HG02763 (cell line): ENCODE measurements around the gene DESI2.
"Not testable (repeated sequence)": the region's sequence is repeated elsewhere in the genome, so short reads cannot be mapped to it uniquely, and the experiment has no call there.

ENCODE experiments used
- ATAC-seq: cut with Tn5 transposase; IDR thresholded peaks from one replicate; pipeline ENCODE4 v1.9.1; 2021; ENCODE audit warnings: mild to moderate bottlenecking, moderate library complexity; ENCODE audit not compliant: unreplicated experiment

DESI2 gene

DNA sequence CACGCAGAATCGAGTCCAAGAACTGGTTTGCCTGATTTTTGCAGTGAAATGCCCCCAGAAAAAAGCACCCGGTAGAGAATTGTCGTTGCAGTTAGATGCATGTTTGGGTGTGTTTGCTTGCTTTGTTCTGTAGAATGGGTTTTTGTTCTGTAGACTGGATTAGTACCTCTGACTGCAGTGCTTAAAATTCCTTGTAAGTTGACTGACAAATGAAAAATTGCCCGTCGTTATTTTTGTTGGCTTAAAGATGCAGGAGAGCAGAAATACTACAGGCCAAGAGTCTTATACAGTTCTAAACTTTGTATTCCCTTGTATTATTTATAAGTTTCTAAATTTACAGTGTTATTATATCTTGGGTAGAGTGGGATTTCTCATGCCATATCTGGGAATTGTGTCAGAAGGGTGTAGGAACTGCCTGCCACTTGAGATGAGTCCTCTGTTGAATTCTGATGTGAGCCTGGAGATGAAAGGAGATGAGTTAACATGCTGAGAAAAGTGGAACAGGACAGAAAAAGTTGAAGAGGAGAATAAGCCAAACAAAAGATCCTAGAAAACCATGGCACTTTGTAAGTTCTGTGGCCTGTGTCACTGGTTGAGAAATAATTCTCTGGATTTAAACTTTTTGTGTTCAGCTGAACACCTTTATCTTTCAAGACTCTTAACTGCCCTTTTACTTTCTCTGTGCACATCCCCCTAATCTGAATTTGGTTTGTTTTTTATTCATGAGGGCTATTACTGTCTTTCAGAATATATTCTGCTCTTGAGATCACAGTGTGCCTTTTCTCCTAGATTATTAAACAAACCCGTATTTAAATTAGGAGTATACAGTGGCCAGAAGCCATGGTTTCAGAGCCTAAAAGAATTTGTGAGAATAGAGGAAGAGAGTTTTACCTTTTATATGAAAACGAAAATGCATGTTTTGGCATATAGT, 1.4 kb downstream of the DESI2 start:
- no peak for ATAC-seq

- no peak for ATAC-seq
These were observed 2.3 kb downstream of the DESI2 start for GRCh38 chr1:244655186-244655585.

DNA sequence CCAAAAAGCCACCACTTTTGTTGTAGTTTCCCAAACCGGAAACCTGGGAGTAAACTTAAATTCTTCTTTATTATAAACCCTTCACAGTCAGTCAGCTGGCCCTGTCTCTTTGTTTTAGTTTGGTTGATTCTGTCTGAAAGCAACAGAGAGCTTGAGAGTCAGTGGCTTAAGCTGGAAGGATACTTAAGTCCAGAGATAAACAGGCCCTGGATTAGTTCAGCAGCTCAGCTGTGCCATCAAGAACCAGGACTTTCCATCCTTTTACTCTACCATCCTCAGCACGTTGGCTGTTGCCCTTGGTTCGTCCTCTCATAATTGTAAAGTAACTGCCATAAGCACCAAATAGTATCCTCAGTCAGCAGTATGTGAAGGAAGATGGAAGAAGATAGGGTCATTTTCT, 4.5 kb downstream of the DESI2 start:
- no peak for ATAC-seq

GRCh38 chr1:244659694-244660093, 6.8 kb downstream of the DESI2 start:
- no peak for ATAC-seq

GRCh38 chr1:244660595-244660994, 7.7 kb downstream of the DESI2 start:
- no peak for ATAC-seq

GRCh38 chr1:244661569-244662312, 8.8 kb downstream of the DESI2 start:
- ATAC-seq, result not testable (repeated sequence)

- ATAC-seq, result no peak
These were observed 9.7 kb downstream of the DESI2 start for GRCh38 chr1:244662599-244662998.

GRCh38 chr1:244664353-244664752, 11.4 kb downstream of the DESI2 start:
- no peak for ATAC-seq

GRCh38 chr1:244665771-244666217, 12.9 kb downstream of the DESI2 start:
- ATAC-seq, result peak; percentile 89

- not testable (repeated sequence) for ATAC-seq
These were observed 13.9 kb downstream of the DESI2 start for GRCh38 chr1:244666672-244667418.

GRCh38 chr1:244667797-244668196, 14.9 kb downstream of the DESI2 start:
- no peak for ATAC-seq

DNA sequence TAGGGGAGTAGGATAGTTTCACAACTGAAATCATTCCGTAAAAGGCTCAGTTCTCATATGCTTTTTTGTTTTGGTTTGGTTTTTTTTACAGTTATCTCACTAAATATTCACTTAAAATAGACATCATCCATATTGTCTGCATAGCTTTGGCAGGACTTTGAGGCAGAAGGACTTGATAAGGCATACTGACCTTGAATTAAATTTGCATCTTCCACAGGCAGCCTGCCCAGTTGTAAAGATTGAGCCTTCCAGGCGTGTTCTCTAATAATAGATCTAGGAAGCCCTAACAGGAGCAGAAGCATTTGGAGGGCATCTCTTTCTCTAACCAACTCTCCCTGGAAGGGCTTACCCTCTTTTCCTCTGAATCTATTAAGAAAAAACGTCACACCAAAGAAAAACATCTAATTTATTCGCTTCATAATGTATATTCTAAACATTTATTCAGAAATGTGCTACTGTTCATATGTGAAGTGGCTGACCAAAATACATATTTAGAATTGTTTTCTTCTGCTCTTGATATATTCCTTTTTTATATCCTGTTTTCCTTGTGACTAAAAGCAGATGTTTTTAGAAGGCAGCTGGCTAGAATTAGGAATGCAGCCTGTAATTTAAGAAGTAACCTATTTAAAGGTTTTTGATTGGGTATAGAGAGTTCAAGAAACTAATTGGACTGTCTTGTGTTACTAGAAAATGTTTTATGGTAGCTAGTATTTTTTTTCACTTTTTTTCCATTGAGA, 20.2 kb downstream of the DESI2 start:
- no peak for ATAC-seq

- no peak for ATAC-seq
These were observed 21.5 kb downstream of the DESI2 start for GRCh38 chr1:244674446-244674845.

- no peak for ATAC-seq
These were observed 22.2 kb downstream of the DESI2 start for GRCh38 chr1:244675167-244675566.

GRCh38 chr1:244678697-244679096, 25.8 kb downstream of the DESI2 start:
- no peak for ATAC-seq

GRCh38 chr1:244680667-244681066, 27.7 kb downstream of the DESI2 start:
- ATAC-seq, result no peak

- ATAC-seq, result not testable (repeated sequence)
These were observed 29.2 kb downstream of the DESI2 start for GRCh38 chr1:244682087-244682486.

DNA sequence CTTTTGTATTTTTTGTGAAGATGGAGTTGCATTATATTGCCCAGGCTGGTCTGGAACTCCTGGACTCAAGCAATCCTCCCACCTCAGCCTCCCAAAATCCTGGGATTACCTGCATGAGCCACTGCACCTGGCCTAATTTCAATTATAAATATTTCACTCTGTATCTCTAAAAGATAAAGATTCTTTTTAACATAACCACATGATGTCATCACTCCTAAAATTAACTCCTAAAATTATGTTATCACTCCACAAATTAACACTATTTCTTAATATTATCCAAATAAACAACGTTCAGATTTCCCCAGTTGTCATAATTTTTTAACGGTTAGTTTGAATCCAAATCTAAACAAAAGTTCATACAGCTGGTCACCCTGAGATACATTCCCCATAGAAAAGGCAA, 43.0 kb downstream of the DESI2 start:
- no peak for ATAC-seq

- ATAC-seq, result no peak
These were observed 46.8 kb downstream of the DESI2 start for GRCh38 chr1:244699741-244700140.

- no peak for ATAC-seq
These were observed 47.9 kb downstream of the DESI2 start for GRCh38 chr1:244700808-244701207.
